ENCODE results near the gene GTF2IRD1. TPM values are rescaled to one million over a fixed set of nuclear protein-coding genes. Genes with fewer than 3 reads are reported as not detected.

The GTF2IRD1 gene
- total and polyA plus RNA-seq, 9 of the 15 experiments (the other 6 are each of a cell fraction or from before 2014, with no cell fraction given): 9.1 to 30.2 (median 14.0) TPM

DNA sequence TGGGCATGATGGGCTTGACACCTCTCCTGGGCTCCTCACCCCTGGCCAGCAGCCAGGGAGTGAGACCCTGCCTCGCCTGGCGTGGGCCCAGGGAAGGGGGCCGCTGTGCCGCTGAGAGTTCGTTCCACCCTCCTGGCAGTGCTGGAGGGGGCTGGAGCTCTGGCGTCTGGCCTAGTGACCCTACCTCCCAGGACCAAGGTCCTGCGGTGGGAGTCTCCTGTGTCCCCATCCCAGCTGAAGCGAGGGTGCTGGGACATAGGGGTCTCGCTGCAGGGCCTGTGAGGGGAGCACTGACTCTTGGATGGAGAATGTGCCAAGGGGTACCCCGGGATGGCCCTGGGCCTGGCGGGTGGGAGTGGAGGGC is 1.2 kb downstream of the GTF2IRD1 start:
- CTCF ChIA-PET (ENCODE audit: low intra/inter-chr PET ratio): no interaction called here
- peaks cover 24 to 44% of the 10 kb centered on the region in 2 experiments for H3K4me1 ChIP-seq (replicated peaks in 1 of 2; ENCODE audit: control insufficient read depth in 2 of 2, insufficient read depth in 2 of 2, low read length in 2 of 2)
- POLR2A ChIA-PET: no interaction called here
- no peak overlapping the region for H2AFZ ChIP-seq (ENCODE audit: low read depth, low read length)
- H3K79me2 ChIP-seq (ENCODE audit: control insufficient read depth, insufficient read depth, low read length): peaks cover 44% of the 10 kb centered on the region
- H3K4me2 ChIP-seq (ENCODE audit: insufficient read depth, low read length): peak overlapping the region; percentile 55
- DNase-seq (ENCODE audit: extremely low read depth in 1 of 4, low spot score in 3 of 4): no peak
- TF ChIP-seq ZKSCAN8 (CRISPR knock-in tag; IDR thresholded peaks at IDR 0.05) (no peak), NFIC (IDR thresholded peaks at IDR 0.05) (peak; percentile 45), RBFOX2 (IDR thresholded peaks at IDR 0.05; ENCODE audit: low read depth, low read length) (0 out of 2 replicates have a peak, but pooled peaks have one; percentile 42)
- H3K4me3 ChIP-seq: peak overlapping the region; percentile 94
- no peak for ATAC-seq
- H3K27me3 ChIP-seq (ENCODE audit: control insufficient read depth in 2 of 2, insufficient read depth in 2 of 2, low read length in 2 of 2): no peaks in the 10 kb centered on the region
- H3K27ac ChIP-seq (ENCODE audit: extremely low read depth, low read depth, low read length): no peak overlapping the region
- no peaks in the 10 kb centered on the region; the same call in 1 of the 2 replicates for H4K20me1 ChIP-seq (replicated peaks; ENCODE audit: control insufficient read depth, insufficient read depth, low read length)
- FAIRE-seq: no peak
- in situ Hi-C loops (cut with MboI) (no loop called here), intact Hi-C loops (cut with micrococcal nuclease) (loop anchor here (10.0 kb wide), 2 partner anchors 110 to 200 kb away; partner anchors contain the start of gene GTF2I)
- peaks cover 3% of the 10 kb centered on the region; the same call in 2 of the 3 replicates for H3K36me3 ChIP-seq (ENCODE audit: control insufficient read depth, insufficient read depth, low read length)
- WGBS (ENCODE audit: insufficient coverage, low coverage, missing lambda C conversion rate): 82% methylated on average over 10 of the region's 11 CpGs
- H3K9me1 ChIP-seq (ENCODE audit: control insufficient read depth, insufficient read depth, low read length): no peaks in the 10 kb centered on the region
- peak overlapping the region; percentile 32 to 94; a peak in 3 of 4 replicates for H3K9ac ChIP-seq (ENCODE audit: insufficient read depth in 1 of 2, low read depth in 2 of 2, low read length in 2 of 2)
- BruUV-seq (replicated peaks): no TSS peak
- no peaks in the 10 kb centered on the region for H3K9me3 ChIP-seq (replicated peaks; ENCODE audit: control insufficient read depth, insufficient read depth, low read depth, low read length)

DNA sequence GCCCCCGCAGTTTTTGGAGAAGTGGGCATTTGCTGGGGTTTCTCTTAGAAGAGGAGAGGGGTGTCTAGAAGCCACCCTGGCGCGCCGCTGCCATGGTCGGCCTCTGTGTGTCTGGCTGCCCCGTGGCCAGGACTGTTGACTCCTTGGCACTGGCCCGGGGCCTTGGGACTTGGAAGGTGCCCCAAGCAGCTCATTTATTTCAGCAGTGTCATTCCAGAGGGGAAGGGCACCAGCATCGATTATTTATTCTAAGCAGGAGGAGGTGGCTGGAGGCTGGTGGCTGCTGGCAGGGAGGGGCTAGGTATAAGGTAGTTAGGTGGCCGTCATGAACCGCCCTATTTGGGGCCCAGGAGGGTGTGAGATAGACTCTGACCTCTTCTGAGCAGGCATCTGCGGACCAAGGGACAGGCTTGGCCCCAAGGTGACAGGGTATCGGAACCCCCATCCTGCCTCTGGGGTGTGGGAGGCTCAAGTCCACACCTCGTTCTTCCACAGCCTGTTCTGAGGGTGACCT is 1.6 kb downstream of the GTF2IRD1 start:
- in situ Hi-C loops (cut with MboI) (no loop called here), intact Hi-C loops (cut with micrococcal nuclease) (loop anchor here (10.0 kb wide), 2 partner anchors 109 to 199 kb away; partner anchors contain the start of gene GTF2I)
- Histone ChIP-seq H3K9me1 (ENCODE audit: control insufficient read depth, insufficient read depth, low read length) (no peaks in the 10 kb centered on the region), H3K27me3 (ENCODE audit: control insufficient read depth in 2 of 2, insufficient read depth in 2 of 2, low read length in 2 of 2) (no peaks in the 10 kb centered on the region), H2AFZ (ENCODE audit: low read depth, low read length) (no peak overlapping the region), H3K9me3 (replicated peaks; ENCODE audit: control insufficient read depth, insufficient read depth, low read depth, low read length) (no peaks in the 10 kb centered on the region), H3K4me3 (no peak overlapping the region), H4K20me1 (replicated peaks; ENCODE audit: control insufficient read depth, insufficient read depth, low read length) (peaks cover 1% of the 10 kb centered on the region; the same call in 1 of the 2 replicates), H3K4me1 (replicated peaks in 1 of 2; ENCODE audit: control insufficient read depth in 2 of 2, insufficient read depth in 2 of 2, low read length in 2 of 2) (peaks cover 24 to 41% of the 10 kb centered on the region in 2 experiments), H3K9ac (ENCODE audit: insufficient read depth in 1 of 2, low read depth in 2 of 2, low read length in 2 of 2) (peak overlapping the region in 1 of 2 experiments; percentile 94; a peak in 2 of 4 replicates), H3K27ac (ENCODE audit: extremely low read depth, low read depth, low read length) (no peak overlapping the region), H3K36me3 (ENCODE audit: control insufficient read depth, insufficient read depth, low read length) (peaks cover 3% of the 10 kb centered on the region; the same call in 2 of the 3 replicates), H3K4me2 (ENCODE audit: insufficient read depth, low read length) (no peak overlapping the region; the same call in 1 of the 2 replicates), H3K79me2 (ENCODE audit: control insufficient read depth, insufficient read depth, low read length) (peaks cover 46% of the 10 kb centered on the region)
- ChIA-PET CTCF (ENCODE audit: low intra/inter-chr PET ratio) (no interaction called here), POLR2A (no interaction called here)
- WGBS (ENCODE audit: insufficient coverage, low coverage, missing lambda C conversion rate): 71% methylated on average over 13 of the region's 13 CpGs
- FAIRE-seq (no peak), ATAC-seq (no peak), DNase-seq (ENCODE audit: extremely low read depth in 1 of 4, low spot score in 3 of 4) (peak in 3 of 4 experiments; percentile 20 to 40 (median 30))
- BruUV-seq (replicated peaks): no TSS peak
- TF ChIP-seq CXXC5 (CRISPR knock-in tag; IDR thresholded peaks at IDR 0.05) (no peak), MAFK (IDR thresholded peaks at IDR 0.05; ENCODE audit: low read length) (no peak), RBM25 (IDR thresholded peaks at IDR 0.05; ENCODE audit: low read depth, low read length, severe bottlenecking) (no peak), ZC3H11A (IDR thresholded peaks at IDR 0.05; ENCODE audit: low read depth, low read length) (no peak), RHOXF2B (CRISPR knock-in tag; conservative IDR thresholded peaks at IDR 0.05) (no peak), PCBP2 (IDR thresholded peaks at IDR 0.05; ENCODE audit: low read depth, low read length, poor library complexity, severe bottlenecking) (no peak), ELF2 (CRISPR knock-in tag; IDR thresholded peaks at IDR 0.05) (no peak), THAP12 (CRISPR knock-in tag; IDR thresholded peaks at IDR 0.05) (no peak)
- TF ChIP-seq, protein P1, sequence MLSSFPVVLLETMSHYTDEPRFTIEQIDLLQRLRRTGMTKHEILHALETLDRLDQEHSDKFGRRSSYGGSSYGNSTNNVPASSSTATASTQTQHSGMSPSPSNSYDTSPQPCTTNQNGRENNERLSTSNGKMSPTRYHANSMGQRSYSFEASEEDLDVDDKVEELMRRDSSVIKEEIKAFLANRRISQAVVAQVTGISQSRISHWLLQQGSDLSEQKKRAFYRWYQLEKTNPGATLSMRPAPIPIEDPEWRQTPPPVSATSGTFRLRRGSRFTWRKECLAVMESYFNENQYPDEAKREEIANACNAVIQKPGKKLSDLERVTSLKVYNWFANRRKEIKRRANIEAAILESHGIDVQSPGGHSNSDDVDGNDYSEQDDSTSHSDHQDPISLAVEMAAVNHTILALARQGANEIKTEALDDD (IDR thresholded peaks at IDR 0.05): no peak
